ENCODE measurements around the gene LARGE1.

Gene LARGE1

DNA sequence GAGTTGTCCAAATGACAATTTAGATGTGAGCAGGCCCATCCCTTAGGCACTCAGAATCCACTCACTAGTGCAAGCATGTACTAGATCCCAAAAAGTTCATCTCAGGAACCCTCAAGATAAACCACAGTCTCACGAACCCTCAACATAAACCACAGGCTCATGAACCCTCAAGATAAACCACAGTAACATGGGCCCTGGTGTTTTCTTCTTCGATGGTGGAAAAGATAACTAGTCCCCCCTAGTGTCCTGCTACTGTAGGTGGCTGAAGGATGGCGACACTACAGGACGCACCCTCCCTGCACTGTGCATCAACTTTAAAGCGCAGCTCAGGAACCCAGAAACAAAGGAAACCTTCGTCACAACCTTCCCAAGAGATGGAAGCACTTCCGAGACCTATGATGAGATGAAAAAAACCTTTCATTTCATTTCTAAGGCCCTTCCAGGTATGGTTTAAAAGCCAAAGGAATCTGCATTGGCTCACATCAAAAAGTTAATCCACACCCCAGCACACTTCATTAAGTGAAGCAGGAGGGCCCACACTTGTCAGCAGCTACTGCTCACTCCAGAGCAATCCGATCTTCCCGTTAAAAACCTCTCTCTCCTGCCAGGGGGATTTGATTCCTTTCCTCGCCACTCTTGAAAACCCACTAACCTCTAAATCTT is 2.4 kb downstream of the LARGE1 start:
- in situ Hi-C loops (cut with HindIII; ENCODE audit: low pct_ligation_motif_present, low pct_unique_long_range_greater_than_20kb, low sequenced_read_pairs), result no loop called here
- no peak for DNase-seq

DNA sequence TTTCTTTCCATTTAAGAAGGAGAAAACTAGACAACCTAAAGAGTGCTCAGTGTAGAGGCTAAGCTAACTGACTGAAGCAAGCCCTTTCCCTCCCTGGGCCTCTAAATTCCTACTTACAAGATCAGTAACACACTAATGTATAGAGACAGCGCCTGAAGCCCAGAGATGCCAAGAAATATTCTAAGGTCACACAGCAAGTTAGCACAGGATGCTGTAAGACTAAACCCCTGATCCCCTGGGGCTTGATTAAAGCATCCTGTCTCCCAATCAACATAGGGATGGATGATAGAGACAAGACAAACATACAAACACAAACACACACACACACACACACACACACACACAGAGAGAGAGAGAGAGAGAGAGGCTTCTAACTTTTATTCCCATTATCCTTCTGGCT is 5.6 kb downstream of the LARGE1 start:
- no peak for DNase-seq
- in situ Hi-C loops (cut with HindIII; ENCODE audit: low pct_ligation_motif_present, low pct_unique_long_range_greater_than_20kb, low sequenced_read_pairs), result no loop called here

DNA sequence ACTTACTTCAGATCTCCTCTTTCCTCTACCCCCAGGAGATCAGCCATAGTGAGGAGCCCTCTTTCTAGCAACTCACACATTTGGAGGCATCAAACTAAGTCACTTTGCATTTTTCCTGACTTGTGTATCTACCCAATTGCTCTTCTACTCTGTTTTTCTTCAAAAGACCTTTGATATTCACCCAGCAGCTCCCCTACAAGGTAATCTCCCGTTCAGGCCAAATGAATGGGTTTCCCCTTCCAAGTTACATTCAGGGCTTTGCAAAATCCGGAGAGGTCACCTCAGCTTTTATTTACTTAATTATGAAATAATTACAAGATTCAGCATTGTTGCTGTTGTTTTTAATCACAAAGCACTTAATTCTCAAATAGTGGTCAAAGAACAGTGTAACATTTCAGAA is 6.1 kb downstream of the LARGE1 start:
- in situ Hi-C loops (cut with HindIII; ENCODE audit: low pct_ligation_motif_present, low pct_unique_long_range_greater_than_20kb, low sequenced_read_pairs), result no loop called here
- DNase-seq, result no peak

DNA sequence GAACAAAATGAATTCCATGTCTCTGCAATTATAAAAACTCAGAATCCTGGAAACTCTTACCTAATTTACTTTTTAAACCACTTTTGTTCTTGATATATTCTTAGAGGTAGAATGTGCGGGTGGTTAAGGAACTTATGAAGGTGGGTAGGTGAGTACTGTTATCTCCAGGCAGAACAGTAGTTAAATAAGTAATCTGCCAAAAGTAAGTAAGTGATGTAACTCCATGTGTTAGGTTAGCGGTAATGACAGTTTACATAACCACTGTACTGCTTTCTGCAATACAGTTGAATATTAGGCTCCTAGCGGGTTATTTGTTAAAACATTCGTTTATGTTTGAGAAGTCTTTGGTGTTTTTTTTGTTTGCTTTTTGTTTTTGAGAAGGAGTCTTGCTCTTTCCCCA is 7.1 kb downstream of the LARGE1 start:
- no peak for DNase-seq
- in situ Hi-C loops (cut with HindIII; ENCODE audit: low pct_ligation_motif_present, low pct_unique_long_range_greater_than_20kb, low sequenced_read_pairs), result no loop called here

DNA sequence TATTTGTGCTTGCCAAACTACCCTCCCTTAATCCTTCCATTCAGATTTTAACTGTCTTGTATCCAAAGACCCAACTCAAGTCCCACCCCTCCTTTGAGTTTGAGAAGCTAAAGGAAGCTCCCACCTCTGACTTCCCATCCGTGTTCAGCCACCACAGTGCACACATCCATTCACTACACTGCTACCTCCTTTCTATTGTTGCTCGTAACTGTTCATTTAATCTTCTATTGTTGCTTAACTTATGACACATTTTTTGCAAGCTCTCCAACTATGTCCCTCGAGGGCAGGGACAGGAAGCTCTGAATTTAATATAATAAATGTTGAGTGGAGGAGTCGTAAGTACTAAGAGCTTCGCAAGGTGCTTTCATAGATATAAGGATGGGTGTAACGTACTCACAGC is 10.4 kb downstream of the LARGE1 start:
- in situ Hi-C loops (cut with HindIII; ENCODE audit: low pct_ligation_motif_present, low pct_unique_long_range_greater_than_20kb, low sequenced_read_pairs), result no loop called here
- DNase-seq, result no peak

DNA sequence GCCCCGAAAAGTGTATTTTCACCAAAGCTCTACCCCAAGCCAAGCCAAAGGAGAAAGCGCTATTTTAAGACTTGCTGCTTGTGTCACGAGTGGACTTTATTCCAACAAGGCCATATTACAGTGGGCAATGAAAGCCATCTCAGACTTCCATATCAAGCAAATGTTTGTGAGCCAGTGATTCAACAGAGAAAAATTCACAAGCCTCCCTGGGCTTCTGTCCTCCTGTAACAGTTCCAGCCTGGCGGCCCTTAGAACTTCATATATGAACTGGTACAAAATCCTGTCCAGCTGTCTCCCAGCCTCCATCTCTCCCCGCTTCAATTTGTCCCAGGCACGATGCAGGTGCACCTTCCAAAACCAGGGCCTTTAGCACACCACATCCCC is 11.2 kb downstream of the LARGE1 start:
- in situ Hi-C loops (cut with HindIII; ENCODE audit: low pct_ligation_motif_present, low pct_unique_long_range_greater_than_20kb, low sequenced_read_pairs), result no loop called here
- DNase-seq, result no peak

DNA sequence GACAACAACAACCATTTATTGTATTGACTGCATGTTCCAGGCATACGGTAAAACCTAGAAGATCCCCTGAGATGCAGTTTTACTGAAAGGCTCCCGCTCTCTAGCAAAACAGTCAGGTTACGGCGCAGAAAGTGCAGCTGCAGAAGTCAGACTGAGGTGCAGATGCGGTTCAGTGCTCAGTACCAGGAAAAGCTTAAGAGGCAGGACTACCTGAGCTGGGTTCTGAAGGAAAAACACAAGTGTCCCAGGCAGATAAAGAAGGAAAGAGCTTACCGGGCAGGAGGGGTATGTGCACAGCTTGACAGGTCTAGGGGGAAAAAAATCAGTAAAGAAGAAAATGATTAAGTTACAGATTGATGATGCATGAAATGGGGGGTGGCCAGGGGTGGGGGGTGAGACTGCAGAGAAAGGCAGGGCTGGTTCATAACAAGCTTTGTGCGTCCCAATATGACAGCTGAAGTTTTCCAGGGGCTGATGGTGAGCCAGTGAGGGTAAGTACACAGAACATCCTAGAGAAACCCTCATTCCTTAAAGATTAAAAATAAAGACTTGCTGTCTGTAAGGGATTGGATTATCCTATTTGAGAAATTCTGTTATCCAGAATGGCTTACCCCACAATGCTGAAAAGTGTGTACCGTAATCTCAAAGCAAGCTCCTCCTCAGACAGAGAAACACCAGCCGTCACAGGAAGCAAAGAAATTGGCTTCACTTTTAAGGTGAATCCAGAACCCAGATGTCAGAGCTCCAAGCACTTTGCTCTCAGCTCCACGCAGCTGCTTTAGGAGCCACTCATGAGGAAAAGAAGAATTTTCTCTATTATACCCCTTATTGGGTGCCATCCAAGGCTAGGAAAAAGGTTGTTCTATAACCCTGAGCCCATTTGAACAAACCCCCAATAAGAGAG is 11.9 kb downstream of the LARGE1 start:
- in situ Hi-C loops (cut with HindIII; ENCODE audit: low pct_ligation_motif_present, low pct_unique_long_range_greater_than_20kb, low sequenced_read_pairs), result no loop called here
- DNase-seq, result no peak

DNA sequence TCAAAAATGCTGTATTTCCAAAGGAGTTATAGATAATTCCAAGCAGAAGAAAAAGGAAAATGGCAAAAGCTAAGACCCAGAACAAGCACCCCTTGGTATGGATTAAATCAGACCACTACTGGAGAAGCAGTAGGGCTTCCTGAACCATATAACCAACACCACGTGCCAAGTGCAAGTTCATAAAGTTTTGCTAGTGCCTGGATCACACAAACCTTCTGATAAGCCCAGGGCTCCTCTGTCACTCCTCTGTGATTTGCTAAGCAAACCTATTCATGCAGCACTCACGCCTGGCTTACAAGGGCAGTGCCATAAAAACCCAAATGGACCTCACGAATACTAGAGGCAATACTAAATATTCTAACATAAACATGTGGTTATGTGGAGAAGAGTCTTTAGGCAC is 13.3 kb downstream of the LARGE1 start:
- DNase-seq, result no peak
- in situ Hi-C loops (cut with HindIII; ENCODE audit: low pct_ligation_motif_present, low pct_unique_long_range_greater_than_20kb, low sequenced_read_pairs), result no loop called here

DNA sequence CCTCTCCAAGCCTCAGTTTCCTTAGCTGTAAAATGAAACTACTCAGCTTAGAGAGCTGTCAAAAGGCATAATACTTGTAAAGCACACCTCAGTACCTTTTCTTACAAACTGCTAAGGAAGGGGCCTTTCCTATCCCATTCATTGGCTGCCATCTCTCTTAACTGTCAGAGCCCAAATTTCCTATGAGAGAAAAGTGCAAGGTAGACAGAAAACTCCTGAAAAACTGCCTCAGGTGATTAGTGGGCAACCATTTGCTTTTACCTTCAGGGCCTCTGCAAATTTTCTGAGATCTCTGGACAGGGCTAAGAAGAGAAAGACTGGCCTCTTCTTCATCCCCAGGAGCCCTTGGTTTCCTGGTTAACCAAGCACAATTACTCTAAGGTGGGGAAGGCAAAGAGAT is 13.8 kb downstream of the LARGE1 start:
- in situ Hi-C loops (cut with HindIII; ENCODE audit: low pct_ligation_motif_present, low pct_unique_long_range_greater_than_20kb, low sequenced_read_pairs), result no loop called here
- no peak for DNase-seq

DNA sequence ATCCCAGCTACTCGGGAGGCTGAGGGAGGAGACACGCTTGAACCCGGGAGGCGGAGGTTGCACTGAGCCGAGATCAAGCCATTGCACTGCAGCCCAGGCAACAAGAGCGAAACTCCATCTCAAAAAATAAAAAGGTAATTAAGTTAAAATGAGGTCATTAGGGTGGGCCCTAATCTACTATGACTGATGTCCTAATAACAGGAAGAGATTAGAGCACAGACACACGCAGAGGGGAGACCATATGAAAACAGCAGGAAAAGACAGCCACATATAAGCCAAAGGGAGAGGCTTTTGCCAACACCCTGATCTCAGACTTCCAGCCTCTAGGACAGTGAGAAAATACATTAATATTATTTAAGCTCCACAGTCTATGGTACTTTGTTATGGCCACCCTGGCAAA is 17.3 kb downstream of the LARGE1 start:
- no peak for DNase-seq
- in situ Hi-C loops (cut with HindIII; ENCODE audit: low pct_ligation_motif_present, low pct_unique_long_range_greater_than_20kb, low sequenced_read_pairs), result no loop called here

DNA sequence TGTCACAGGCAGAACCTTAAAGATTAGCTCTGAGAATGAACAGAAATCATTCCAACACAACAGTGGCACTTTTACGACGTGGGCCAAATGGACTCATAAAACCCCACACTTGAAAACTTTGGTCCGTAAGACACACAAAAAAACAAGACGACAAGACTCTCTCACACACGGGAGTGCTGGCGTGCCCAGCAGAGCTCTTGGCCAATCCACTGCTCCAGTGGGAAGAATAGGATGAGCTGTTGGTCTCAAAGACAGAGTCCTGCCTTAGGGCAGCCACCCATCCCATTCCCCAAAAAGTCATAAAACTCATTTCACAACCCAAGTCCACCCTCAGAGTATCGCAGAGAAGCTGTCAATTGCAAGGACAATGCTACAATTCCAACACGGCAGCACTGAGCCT is 18.2 kb downstream of the LARGE1 start:
- in situ Hi-C loops (cut with HindIII; ENCODE audit: low pct_ligation_motif_present, low pct_unique_long_range_greater_than_20kb, low sequenced_read_pairs), result no loop called here
- no peak for DNase-seq

DNA sequence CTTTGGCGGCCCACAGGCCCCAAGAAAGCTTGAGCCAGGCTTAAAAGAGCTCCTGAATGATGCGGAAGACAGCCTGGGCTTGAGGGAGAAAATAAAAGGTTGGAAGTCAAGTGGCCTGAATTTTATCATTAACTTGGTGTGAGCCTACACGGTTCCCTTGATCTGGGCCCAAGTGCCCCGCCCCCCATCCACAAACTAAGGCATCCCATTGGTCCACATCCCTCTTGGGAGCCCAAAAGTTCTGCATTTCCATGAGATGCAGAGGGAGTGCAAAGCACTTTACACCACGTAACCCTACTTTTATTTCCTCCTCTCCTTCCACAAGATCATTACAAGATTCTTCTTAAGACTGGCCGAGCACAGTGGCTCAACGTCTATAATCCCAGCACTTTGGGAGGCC is 22.2 kb downstream of the LARGE1 start:
- DNase-seq, result no peak
- in situ Hi-C loops (cut with HindIII; ENCODE audit: low pct_ligation_motif_present, low pct_unique_long_range_greater_than_20kb, low sequenced_read_pairs), result no loop called here

DNA sequence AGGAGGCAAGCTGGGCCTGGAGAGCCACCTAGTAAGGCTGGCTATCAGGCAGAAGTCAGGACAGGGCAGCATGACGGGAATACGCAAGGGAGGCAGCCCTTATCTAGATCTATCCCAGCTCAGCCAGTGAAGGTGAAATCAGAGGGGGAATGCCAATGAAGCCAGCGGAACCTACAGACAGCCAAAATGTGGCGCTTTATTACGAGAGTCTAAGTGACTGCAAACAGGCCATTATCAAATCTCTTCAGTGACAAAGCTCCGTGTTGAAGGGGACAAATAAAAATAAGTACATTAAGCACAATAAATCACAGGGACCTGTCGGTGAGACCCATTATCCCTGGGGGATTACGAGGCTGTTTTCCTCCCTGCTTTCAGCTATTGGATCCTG is 22.8 kb downstream of the LARGE1 start:
- no peak for DNase-seq
- in situ Hi-C loops (cut with HindIII; ENCODE audit: low pct_ligation_motif_present, low pct_unique_long_range_greater_than_20kb, low sequenced_read_pairs), result no loop called here

DNA sequence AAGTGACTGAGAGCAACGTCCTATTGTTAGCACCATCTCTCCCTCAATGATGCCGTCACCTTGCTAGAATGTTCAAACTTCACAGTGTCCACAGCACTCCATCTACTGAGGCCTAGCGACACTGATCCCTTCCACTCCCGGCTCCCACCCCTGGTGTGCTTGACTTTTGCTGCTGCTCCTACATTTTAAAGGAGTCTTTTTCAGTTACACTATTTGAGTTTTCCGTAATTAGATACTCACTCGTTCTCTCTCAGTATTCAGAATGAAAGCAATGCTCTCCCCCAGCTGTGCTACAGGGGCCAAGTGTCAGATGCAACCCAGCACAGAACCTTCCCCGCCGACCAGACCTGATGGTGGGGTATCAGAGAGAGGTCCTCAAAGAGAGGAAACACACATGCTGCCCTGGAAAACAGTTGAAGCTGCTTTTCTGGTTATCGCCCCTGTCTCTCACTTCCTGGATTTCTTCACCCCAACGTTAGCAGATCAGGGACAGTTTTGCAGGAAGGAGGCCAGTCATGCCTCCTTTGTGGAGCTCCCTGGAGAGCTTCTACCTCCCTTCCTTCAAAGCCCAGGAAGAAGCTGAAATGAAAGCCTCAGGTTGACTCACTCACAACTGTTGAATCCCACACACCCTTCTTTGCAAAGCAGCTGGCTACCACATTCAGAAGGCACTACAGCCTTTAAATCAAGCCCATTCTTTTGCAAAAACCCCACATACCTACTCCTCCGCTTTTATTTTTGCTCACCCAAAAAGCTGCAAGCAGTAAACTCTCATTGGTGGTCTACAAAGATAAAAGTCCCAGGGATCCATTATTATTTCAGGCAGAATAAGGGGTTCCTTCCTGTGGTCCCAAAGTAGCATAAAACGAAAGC is 23.5 kb downstream of the LARGE1 start:
- no peak for DNase-seq
- in situ Hi-C loops (cut with HindIII; ENCODE audit: low pct_ligation_motif_present, low pct_unique_long_range_greater_than_20kb, low sequenced_read_pairs), result no loop called here

DNA sequence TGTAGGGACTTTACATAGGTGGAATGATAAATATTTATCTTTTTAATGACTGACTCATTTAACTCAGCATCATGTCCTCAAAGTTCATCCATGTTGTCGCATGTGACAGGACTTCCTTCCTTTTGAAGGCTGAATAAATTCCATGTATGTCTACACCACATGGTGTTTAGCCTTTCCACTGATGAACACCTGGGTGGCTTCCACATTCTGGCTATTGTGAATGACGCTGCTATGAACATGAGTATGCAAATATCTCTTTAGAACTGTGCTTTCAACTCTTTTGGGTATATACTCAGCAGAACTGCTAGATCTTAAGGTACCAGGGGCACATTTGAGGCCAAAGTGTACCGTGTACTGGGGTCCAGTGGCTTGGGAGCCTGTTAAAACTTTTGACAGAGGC is 24.1 kb downstream of the LARGE1 start:
- no peak for DNase-seq
- in situ Hi-C loops (cut with HindIII; ENCODE audit: low pct_ligation_motif_present, low pct_unique_long_range_greater_than_20kb, low sequenced_read_pairs), result no loop called here

DNA sequence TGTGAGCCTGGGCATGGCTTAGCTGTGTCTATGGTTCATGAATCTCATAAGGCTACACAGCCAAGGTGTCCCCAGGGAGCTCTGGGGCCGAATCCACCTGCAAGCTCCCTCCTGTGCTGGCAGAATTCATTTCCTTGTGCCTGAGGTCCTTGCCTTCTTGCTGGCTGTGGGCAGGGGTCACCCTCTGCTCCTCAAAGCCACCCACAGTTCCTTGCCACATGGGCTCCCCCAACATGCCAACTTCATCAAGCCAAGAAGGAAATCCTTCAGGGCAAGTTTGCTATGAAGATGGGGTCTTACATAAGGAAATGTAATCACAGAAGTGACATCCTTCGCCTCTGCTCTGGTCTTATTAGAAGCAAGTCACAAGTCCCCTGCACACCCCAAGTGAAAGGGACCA is 24.8 kb downstream of the LARGE1 start:
- in situ Hi-C loops (cut with HindIII; ENCODE audit: low pct_ligation_motif_present, low pct_unique_long_range_greater_than_20kb, low sequenced_read_pairs), result no loop called here
- DNase-seq, result no peak

DNA sequence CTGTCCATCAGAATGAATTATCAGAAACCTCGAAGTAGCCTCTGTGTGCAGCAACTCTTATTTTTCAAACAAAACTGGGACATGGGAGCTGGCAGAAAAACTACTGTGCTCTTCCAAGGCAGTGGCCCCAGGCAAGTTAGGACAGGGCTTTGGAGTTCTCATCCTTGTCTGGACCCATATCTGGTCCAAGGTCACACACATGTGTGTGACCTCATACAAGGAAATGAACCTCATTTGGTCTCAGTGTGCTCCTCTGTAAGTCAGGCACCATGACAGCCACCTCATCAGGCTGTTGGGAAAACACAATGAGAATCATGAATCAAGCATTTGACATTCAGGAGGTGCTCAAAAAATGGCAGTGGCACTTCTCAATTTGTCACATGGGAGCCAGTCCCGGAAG is 25.8 kb downstream of the LARGE1 start:
- DNase-seq, result no peak
- in situ Hi-C loops (cut with HindIII; ENCODE audit: low pct_ligation_motif_present, low pct_unique_long_range_greater_than_20kb, low sequenced_read_pairs), result no loop called here

DNA sequence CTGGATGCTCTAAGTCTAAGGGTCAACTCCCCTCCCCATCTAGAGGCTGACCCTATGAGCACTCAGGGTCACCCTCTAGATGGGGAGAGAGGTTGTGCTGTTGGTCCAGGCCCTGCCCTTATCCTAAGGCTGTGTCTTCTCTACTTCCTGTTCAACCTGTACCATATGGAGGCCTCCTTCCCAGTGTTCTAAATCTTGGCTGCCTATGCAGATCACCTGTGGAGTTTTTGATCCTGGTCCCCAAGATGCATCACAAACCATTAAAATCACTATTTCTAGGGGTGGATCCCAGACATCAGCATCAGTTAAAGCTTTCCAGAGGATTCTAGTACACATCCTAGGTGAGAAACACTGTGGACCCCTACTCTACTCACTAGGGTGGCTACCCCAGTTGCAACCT is 26.2 kb downstream of the LARGE1 start:
- in situ Hi-C loops (cut with HindIII; ENCODE audit: low pct_ligation_motif_present, low pct_unique_long_range_greater_than_20kb, low sequenced_read_pairs), result no loop called here

DNA sequence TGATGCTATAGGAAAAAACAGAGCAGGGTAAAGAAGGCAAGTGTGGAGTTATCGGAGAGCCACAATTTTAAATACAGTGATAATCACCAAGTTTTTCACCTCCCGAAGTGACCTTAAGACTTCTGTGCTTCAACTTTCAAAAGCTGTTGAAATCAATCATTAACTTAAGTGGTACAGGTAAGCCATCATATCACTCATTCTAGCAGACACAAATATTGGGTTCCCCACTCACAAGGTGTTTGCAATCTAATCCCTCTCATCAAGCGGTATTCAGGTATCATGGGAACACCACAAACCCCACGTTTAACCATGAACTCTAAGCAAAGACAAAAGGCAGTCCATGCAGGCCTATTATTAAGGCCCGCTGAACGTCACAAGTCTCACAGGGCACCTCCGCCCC is 26.8 kb downstream of the LARGE1 start:
- in situ Hi-C loops (cut with HindIII; ENCODE audit: low pct_ligation_motif_present, low pct_unique_long_range_greater_than_20kb, low sequenced_read_pairs), result no loop called here
- DNase-seq, result no peak

More for the DNA sequence above, 26.2 kb downstream of the LARGE1 start:
- no peak for DNase-seq
